ENCODE data around the gene CDK16. TPM values are rescaled to one million over a fixed set of nuclear protein-coding genes. Genes with fewer than 3 reads are reported as not detected.

CDK16 gene
- total RNA-seq, 1 donor from 2014 or later = 59.2 TPM

GRCh38 chrX:47209508-47210238 is 8.8 kb upstream of the CDK16 start:
- Histone ChIP-seq H3K4me1 (no peaks in the 10 kb centered on the region), H3K27me3 (ENCODE audit: low read depth) (no peaks in the 10 kb centered on the region), H3K9me3 (no peaks in the 10 kb centered on the region), H3K27ac (no peak overlapping the region), H3K4me3 (no peak overlapping the region), H3K36me3 (peaks cover 97% of the 10 kb centered on the region)
- ATAC-seq (no peak), DNase-seq (no peak)
- no peak for TF ChIP-seq CTCF (IDR thresholded peaks at IDR 0.05)
- intact Hi-C loops (cut with DNase I) = no loop called here

- Histone ChIP-seq H3K4me1 (no peaks in the 10 kb centered on the region), H3K27ac (no peak overlapping the region), H3K9me3 (no peaks in the 10 kb centered on the region), H3K4me3 (no peak overlapping the region), H3K36me3 (peaks cover 98% of the 10 kb centered on the region), H3K27me3 (ENCODE audit: low read depth) (no peaks in the 10 kb centered on the region)
- no peak for DNase-seq
- ATAC-seq = no peak
- intact Hi-C loops (cut with DNase I) = no loop called here
- no peak for TF ChIP-seq CTCF (IDR thresholded peaks at IDR 0.05)
Observed at GRCh38 chrX:47210661-47211425, 7.6 kb upstream of the CDK16 start.

- Histone ChIP-seq H3K27me3 (ENCODE audit: low read depth) (no peaks in the 10 kb centered on the region), H3K36me3 (peaks cover 83% of the 10 kb centered on the region), H3K9me3 (no peaks in the 10 kb centered on the region), H3K4me1 (peaks cover 10% of the 10 kb centered on the region), H3K27ac (no peak overlapping the region), H3K4me3 (no peak overlapping the region)
- DNase-seq (no peak), ATAC-seq (no peak)
- TF ChIP-seq CTCF (IDR thresholded peaks at IDR 0.05) = no peak
- intact Hi-C loops (cut with DNase I) = no loop called here
Observed at GRCh38 chrX:47212381-47213293, 5.8 kb upstream of the CDK16 start.

GRCh38 chrX:47214435-47215077 is 3.9 kb upstream of the CDK16 start:
- H3K4me3 ChIP-seq = no peak overlapping the region
- no peak overlapping the region for H3K27ac ChIP-seq
- H3K36me3 ChIP-seq = peaks cover 65% of the 10 kb centered on the region
- DNase-seq (no peak), ATAC-seq (no peak)
- H3K4me1 ChIP-seq = peaks cover 10% of the 10 kb centered on the region
- TF ChIP-seq CTCF (IDR thresholded peaks at IDR 0.05) = no peak
- intact Hi-C loops (cut with DNase I) = no loop called here
- no peaks in the 10 kb centered on the region for H3K9me3 ChIP-seq
- no peaks in the 10 kb centered on the region for H3K27me3 ChIP-seq (ENCODE audit: low read depth)
